Keratinocyte (primary cell): ENCODE data around the gene SMAD7. TPM values are rescaled to one million over a fixed set of nuclear protein-coding genes. Genes with fewer than 3 reads are reported as not detected.

Experiments used
- DNase-seq: peaks from one replicate; pipeline ENCODE4 v3.0.0-alpha.2; 2011; ENCODE audit warnings: low read depth, missing footprints, low spot score
- FAIRE-seq: peaks from 2 replicates; lab custom pipeline; 2011; peaks lifted over from hg19 to GRCh38; lab: Jason Lieb, UNC
- H2AFZ ChIP-seq: 2 replicates; pipeline ENCODE4 v1.6.0; 2012; ENCODE audit warnings: low read length, control low read depth, inconsistent platforms; ENCODE audit not compliant: control insufficient read depth
- H3K27ac ChIP-seq: 2 replicates; pipeline ENCODE4 v1.5.1; 2011; ENCODE audit warnings: low read length; ENCODE audit not compliant: control insufficient read depth, insufficient read depth
- H3K27me3 ChIP-seq: 3 replicates; pipeline ENCODE4 v1.6.0; 2011; ENCODE audit warnings: low read length; ENCODE audit not compliant: control insufficient read depth, insufficient read depth; ENCODE audit errors: extremely low read depth
- H3K36me3 ChIP-seq, 2 experiments: 2 replicates in 1 of 2; 3 replicates in 1 of 2; pipeline ENCODE4 v1.5.1; 2011; ENCODE audit warnings: low read length in 2 of 2, mild to moderate bottlenecking in 1 of 2; ENCODE audit not compliant: control insufficient read depth in 2 of 2, insufficient read depth in 2 of 2; ENCODE audit errors: extremely low read depth in 1 of 2
- H3K4me1 ChIP-seq: 3 replicates; pipeline ENCODE4 v1.5.1; 2011; ENCODE audit warnings: low read length; ENCODE audit not compliant: control insufficient read depth, insufficient read depth; ENCODE audit errors: extremely low read depth
- H3K4me2 ChIP-seq: 3 replicates; pipeline ENCODE4 v1.6.0; 2011; ENCODE audit warnings: low read depth, low read length; ENCODE audit not compliant: control insufficient read depth, insufficient read depth; ENCODE audit errors: extremely low read depth
- H3K4me3 ChIP-seq, 3 experiments: fragments of 200-600 bp in 1 of 3; sonication (generic) in 1 of 3; 2 replicates in 2 of 3; 3 replicates in 1 of 3; pipeline ENCODE4 v1.5.1; 2011 to 2016; ENCODE audit warnings: low read length in 3 of 3, mild to moderate bottlenecking in 3 of 3, control low read depth in 2 of 3, inconsistent platforms in 1 of 3, low read depth in 1 of 3, mixed read lengths in 1 of 3, mixed run types in 1 of 3, moderate library complexity in 1 of 3; ENCODE audit not compliant: control insufficient read depth in 2 of 3, insufficient read depth in 2 of 3; ENCODE audit errors: extremely low read depth in 1 of 3
- H3K79me2 ChIP-seq: 2 replicates; pipeline ENCODE4 v1.6.0; 2012; ENCODE audit warnings: low read length; ENCODE audit not compliant: control insufficient read depth, insufficient read depth
- H3K9ac ChIP-seq: 3 replicates; pipeline ENCODE4 v1.6.0; 2011; ENCODE audit warnings: low read length; ENCODE audit not compliant: control insufficient read depth, insufficient read depth; ENCODE audit errors: extremely low read depth
- H3K9me1 ChIP-seq: 3 replicates; pipeline ENCODE4 v1.6.0; 2011; ENCODE audit warnings: low read length; ENCODE audit not compliant: control insufficient read depth, insufficient read depth; ENCODE audit errors: extremely low read depth
- H3K9me3 ChIP-seq: 2 replicates; pipeline ENCODE4 v1.5.1; 2012; ENCODE audit warnings: low read depth, low read length; ENCODE audit not compliant: control insufficient read depth
- H4K20me1 ChIP-seq: 3 replicates; pipeline ENCODE4 v1.6.0; 2011; ENCODE audit warnings: low read length; ENCODE audit not compliant: control insufficient read depth, insufficient read depth; ENCODE audit errors: extremely low read depth
- CTCF ChIP-seq, 3 experiments: IDR thresholded peaks in 1 of 3; conservative IDR thresholded peaks in 1 of 3; optimal IDR thresholded peaks in 1 of 3; 2 replicates in 2 of 3; 3 replicates in 1 of 3; pipeline versions ENCODE3 to v1.5.1; 2011; ENCODE audit warnings: low read length in 3 of 3, mild to moderate bottlenecking in 3 of 3, moderate library complexity in 2 of 3, control low read depth in 1 of 3, inconsistent platforms in 1 of 3; ENCODE audit not compliant: insufficient read depth in 2 of 3; ENCODE audit errors: extremely low read depth in 1 of 3
- EZH2 ChIP-seq: IDR thresholded peaks from one replicate; pipeline ENCODE4 v1.6.1; 2012; ENCODE audit warnings: inconsistent platforms, mild to moderate bottlenecking, low read length, moderate library complexity
- dilution Hi-C: fragments of 300-500 bp; cut with MboI; formaldehyde crosslinking; loops from one replicate; pipeline ENCODE4 v1.7.0; 2020; ENCODE audit warnings: low sequenced_read_pairs; ENCODE audit not compliant: extremely low pct_ligation_motif_present
- polyA plus RNA-seq, 5 experiments: library from polyadenylated mRNA; depleted of rRNA in 3 of 5; stranded (reverse) in 3 of 5; stranded (forward) in 1 of 5; unstranded in 1 of 5; fragments of >200 nt; gene quantifications; 1 replicate in 1 of 5; 2 replicates in 3 of 5; 3 replicates in 1 of 5; pipeline versions ENCODE4 v1.2.1 to v1.2.3, GENCODE V29; 2011 to 2012; ENCODE audit warnings: missing spikeins in 2 of 5, low read depth in 1 of 5, low replicate concordance in 1 of 5

SMAD7 gene
- polyA plus RNA-seq, 1 donor (not counting 4 experiments of a cell fraction or from before 2014, with no cell fraction given) = 9.5 TPM

- no peaks in the 10 kb centered on the region for H4K20me1 ChIP-seq
- no peaks in the 10 kb centered on the region for H3K79me2 ChIP-seq
- TF ChIP-seq EZH2 (no peak), CTCF (optimal IDR thresholded peaks at IDR 0.05 in 1 of 3, IDR thresholded peaks at IDR 0.05 in 1 of 3, conservative IDR thresholded peaks at IDR 0.05 in 1 of 3; ENCODE audit: extremely low read depth in 1 of 3, insufficient read depth in 2 of 3, low read length in 3 of 3) (no peak)
- no peak overlapping the region for H2AFZ ChIP-seq
- H3K9ac ChIP-seq = no peak overlapping the region
- DNase-seq = no peak
- dilution Hi-C loops = no loop called here
- H3K9me3 ChIP-seq = no peaks in the 10 kb centered on the region
- no peak overlapping the region for H3K4me3 ChIP-seq
- no peak overlapping the region for H3K4me2 ChIP-seq
- H3K4me1 ChIP-seq = peaks cover 10% of the 10 kb centered on the region
- no peaks in the 10 kb centered on the region for H3K9me1 ChIP-seq
- no peaks in the 10 kb centered on the region for H3K27me3 ChIP-seq
- no peak for FAIRE-seq
- H3K36me3 ChIP-seq = no peaks in the 10 kb centered on the region
- no peak overlapping the region for H3K27ac ChIP-seq
Observed at GRCh38 chr18:48874233-48874632, 76.5 kb downstream of the SMAD7 start.

- H3K27ac ChIP-seq = peak overlapping the region; percentile 72
- no peak for TF ChIP-seq EZH2
- no peak for TF ChIP-seq CTCF (optimal IDR thresholded peaks at IDR 0.05 in 1 of 3, IDR thresholded peaks at IDR 0.05 in 1 of 3, conservative IDR thresholded peaks at IDR 0.05 in 1 of 3; ENCODE audit: extremely low read depth in 1 of 3, insufficient read depth in 2 of 3, low read length in 3 of 3)
- no peaks in the 10 kb centered on the region for H3K36me3 ChIP-seq
- peak overlapping the region; percentile 34 for H3K9ac ChIP-seq
- no peak overlapping the region for H2AFZ ChIP-seq
- no peaks in the 10 kb centered on the region for H3K27me3 ChIP-seq
- H3K9me3 ChIP-seq = no peaks in the 10 kb centered on the region
- H3K9me1 ChIP-seq = no peaks in the 10 kb centered on the region
- no peak overlapping the region for H3K4me3 ChIP-seq
- H3K4me1 ChIP-seq = peaks cover 10% of the 10 kb centered on the region
- FAIRE-seq (peak; percentile 71), DNase-seq (no peak)
- H4K20me1 ChIP-seq = no peaks in the 10 kb centered on the region
- dilution Hi-C loops = no loop called here
- peak overlapping the region; percentile 64 for H3K4me2 ChIP-seq
- no peaks in the 10 kb centered on the region for H3K79me2 ChIP-seq
Observed at GRCh38 chr18:48872234-48873145, 78.3 kb downstream of the SMAD7 start.
